ENCODE results near the gene JMY.

GRCh38 chr5:79302454-79302853 lies 66.5 kb downstream of the JMY start:
- TF ChIP-seq EZH2phosphoT487 (IDR thresholded peaks at IDR 0.05; ENCODE audit: borderline replicate concordance) (no peak), CTCF (IDR thresholded peaks at IDR 0.05 in 2 of 3, conservative IDR thresholded peaks at IDR 0.05 in 1 of 3; ENCODE audit: borderline replicate concordance in 1 of 3, insufficient read depth in 1 of 3, low read depth in 2 of 3, low read length in 2 of 3) (no peak), RAD21 (IDR thresholded peaks at IDR 0.05; ENCODE audit: low read depth) (no peak), POLR2AphosphoS5 (IDR thresholded peaks at IDR 0.05; ENCODE audit: low read depth, low read length) (no peak), POLR2A (IDR thresholded peaks at IDR 0.05; ENCODE audit: borderline replicate concordance, extremely low read depth, insufficient read depth, insufficient read length) (no peak), ZFX (IDR thresholded peaks at IDR 0.05) (no peak), REST (IDR thresholded peaks at IDR 0.05; ENCODE audit: low read depth) (no peak), SIN3A (IDR thresholded peaks at IDR 0.05; ENCODE audit: low read depth) (no peak), EZH2 (IDR thresholded peaks at IDR 0.05) (no peak), SP1 (IDR thresholded peaks at IDR 0.05; ENCODE audit: low read depth) (no peak), CEBPB (IDR thresholded peaks at IDR 0.05; ENCODE audit: low read depth) (no peak), MAX (IDR thresholded peaks at IDR 0.05) (no peak)

Data from HCT116 (cell line).